Testis (tissue), 2 donors: ENCODE measurements around the gene ACACA.

Experiments used
- POLR2A ChIP-seq: fragments of 450-650 bp; IDR thresholded peaks from one replicate; pipeline ENCODE4 v1.6.1; 2017; ENCODE audit warnings: antibody characterized with exemption, mild to moderate bottlenecking, moderate library complexity
- TF ChIP-seq, protein P1 (sequence below), 3 experiments: fragments of 450-650 bp in 2 of 3; fragments of 200-600 bp in 1 of 3; sonication (generic) in 1 of 3; IDR thresholded peaks; one replicate each; pipeline ENCODE4 v1.5.1; 2016 to 2019; ENCODE audit warnings: antibody characterized with exemption in 3 of 3, mild to moderate bottlenecking in 2 of 3, moderate library complexity in 1 of 3

DNA sequence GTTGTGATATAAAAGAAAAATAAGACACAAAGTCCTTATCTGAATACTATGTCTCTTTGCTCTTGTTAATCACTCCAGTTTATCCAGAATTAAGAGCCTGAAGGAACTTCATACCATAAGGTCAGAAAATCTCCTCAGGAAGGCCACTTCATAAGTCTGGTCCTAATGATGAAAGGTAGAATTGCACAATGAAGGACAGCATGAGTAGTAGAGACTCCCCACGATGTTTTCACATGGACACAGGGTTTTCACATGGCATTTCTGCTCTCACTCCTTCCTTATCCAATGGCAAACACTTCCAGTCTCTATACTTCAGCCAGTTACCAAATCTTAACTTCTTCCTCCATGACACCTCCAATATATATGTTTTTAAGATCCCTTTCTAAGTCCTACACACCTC, 41.0 kb downstream of the ACACA start:
- TF ChIP-seq, protein P1, sequence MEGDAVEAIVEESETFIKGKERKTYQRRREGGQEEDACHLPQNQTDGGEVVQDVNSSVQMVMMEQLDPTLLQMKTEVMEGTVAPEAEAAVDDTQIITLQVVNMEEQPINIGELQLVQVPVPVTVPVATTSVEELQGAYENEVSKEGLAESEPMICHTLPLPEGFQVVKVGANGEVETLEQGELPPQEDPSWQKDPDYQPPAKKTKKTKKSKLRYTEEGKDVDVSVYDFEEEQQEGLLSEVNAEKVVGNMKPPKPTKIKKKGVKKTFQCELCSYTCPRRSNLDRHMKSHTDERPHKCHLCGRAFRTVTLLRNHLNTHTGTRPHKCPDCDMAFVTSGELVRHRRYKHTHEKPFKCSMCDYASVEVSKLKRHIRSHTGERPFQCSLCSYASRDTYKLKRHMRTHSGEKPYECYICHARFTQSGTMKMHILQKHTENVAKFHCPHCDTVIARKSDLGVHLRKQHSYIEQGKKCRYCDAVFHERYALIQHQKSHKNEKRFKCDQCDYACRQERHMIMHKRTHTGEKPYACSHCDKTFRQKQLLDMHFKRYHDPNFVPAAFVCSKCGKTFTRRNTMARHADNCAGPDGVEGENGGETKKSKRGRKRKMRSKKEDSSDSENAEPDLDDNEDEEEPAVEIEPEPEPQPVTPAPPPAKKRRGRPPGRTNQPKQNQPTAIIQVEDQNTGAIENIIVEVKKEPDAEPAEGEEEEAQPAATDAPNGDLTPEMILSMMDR (IDR thresholded peaks at IDR 0.05): no peak
- TF ChIP-seq POLR2A: no peak
